ENCODE measurements around the gene KRT39.

- TF ChIP-seq SP1 (IDR thresholded peaks at IDR 0.05), result no peak
- TF ChIP-seq ZNF384 (IDR thresholded peaks at IDR 0.05), result no peak
- no peak for TF ChIP-seq NFRKB (IDR thresholded peaks at IDR 0.05)
- TF ChIP-seq SUZ12 (IDR thresholded peaks at IDR 0.05), result no peak
- no peak for TF ChIP-seq BHLHE40 (IDR thresholded peaks at IDR 0.05; ENCODE audit: borderline replicate concordance)
- TF ChIP-seq FOXA1 (IDR thresholded peaks at IDR 0.05), result no peak
- no peak for TF ChIP-seq FOXK2 (IDR thresholded peaks at IDR 0.05)
- no peak for TF ChIP-seq PKNOX1 (IDR thresholded peaks at IDR 0.05)
These were observed 57.4 kb downstream of the KRT39 start for GRCh38 chr17:40909351-40909750.

Data from HEK293T (cell line).